Activated T-cell treated with anti-CD3 and anti-CD28 coated beads for 24 hours (primary cell): ENCODE measurements around the gene RAB40A.
"Not testable (repeated sequence)": the region's sequence is repeated elsewhere in the genome, so short reads cannot be mapped to it uniquely, and the experiment has no call there.

Experiments used
- DNase-seq: peaks from one replicate; pipeline ENCODE4 v3.0.0-alpha.2; 2020; ENCODE audit warnings: low read depth

The RAB40A gene

GRCh38 chrX:103523605-103524004, 4.3 kb upstream of the RAB40A start:
- no peak for DNase-seq

DNA sequence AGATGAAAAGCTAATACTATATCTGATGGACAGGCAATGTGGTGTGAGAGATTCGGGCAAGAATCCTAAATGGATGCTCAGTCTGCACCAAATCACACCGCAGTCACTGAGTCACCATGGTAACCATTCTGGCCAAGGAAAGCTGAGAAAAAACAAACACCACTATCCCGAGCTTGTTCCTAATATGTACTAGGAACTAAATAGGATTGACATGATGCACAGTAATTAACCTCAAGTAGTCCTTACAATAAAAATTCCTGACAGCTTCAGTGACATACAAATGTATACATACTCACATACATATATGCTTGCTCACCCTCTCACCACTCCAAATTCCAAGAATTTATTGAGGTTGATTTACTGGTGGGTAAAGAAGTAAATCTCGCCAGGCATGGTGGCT, 1.1 kb upstream of the RAB40A start:
- no peak for DNase-seq

- no peak for DNase-seq
These were observed 718 bp downstream of the RAB40A start for GRCh38 chrX:103518571-103518970.

- DNase-seq, result no peak
These were observed 2.0 kb downstream of the RAB40A start for GRCh38 chrX:103517246-103517645.

DNA sequence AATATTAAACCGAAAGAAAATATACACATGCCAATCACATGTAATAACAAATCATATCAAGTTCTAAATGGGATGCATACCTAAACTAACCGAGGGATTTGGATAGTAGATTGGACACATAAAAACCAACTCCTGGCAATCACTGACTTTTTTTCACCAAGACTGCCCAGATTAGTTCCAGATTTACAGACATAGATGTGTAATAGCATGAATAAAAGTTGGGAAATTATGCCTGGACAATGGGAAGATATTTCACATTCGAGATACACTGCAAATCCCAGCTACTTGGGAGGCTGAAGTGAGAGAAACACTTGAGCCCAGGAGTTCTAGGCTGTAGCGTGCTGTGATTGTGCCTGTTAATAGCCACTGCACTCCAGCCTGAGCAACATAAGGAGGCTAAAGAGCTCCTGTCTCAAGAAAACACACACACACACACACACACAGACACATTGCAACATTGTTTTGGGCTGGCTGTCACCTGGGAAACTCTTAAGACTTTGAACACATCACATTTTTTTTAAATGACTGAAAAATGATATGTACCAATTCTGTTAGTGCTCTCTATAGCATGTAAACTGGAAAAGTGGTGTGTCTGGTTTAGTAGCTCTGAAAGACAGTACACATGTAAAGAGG, 5.7 kb downstream of the RAB40A start:
- no peak for DNase-seq

GRCh38 chrX:103513067-103513466, 6.2 kb downstream of the RAB40A start:
- no peak for DNase-seq

GRCh38 chrX:103510031-103510430, 9.3 kb downstream of the RAB40A start:
- no peak for DNase-seq

DNA sequence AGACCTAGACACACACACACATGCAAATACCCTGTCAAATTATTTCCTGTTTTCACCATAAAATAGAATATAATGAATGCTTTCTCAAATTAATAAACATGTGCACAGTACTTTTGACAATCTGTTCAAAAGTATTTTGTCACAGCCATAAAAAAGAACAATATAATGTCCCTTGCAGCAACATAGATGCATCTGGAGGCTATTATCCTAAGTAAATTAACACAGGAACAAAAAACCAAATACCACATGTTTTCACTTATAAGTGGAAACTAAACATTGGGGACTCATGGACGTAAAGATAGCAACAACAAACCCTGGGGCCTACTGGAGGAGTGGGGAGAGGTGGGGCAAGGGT, 15.5 kb downstream of the RAB40A start:
- no peak for DNase-seq

- DNase-seq, result no peak
These were observed 16.0 kb downstream of the RAB40A start for GRCh38 chrX:103503163-103503852.

DNA sequence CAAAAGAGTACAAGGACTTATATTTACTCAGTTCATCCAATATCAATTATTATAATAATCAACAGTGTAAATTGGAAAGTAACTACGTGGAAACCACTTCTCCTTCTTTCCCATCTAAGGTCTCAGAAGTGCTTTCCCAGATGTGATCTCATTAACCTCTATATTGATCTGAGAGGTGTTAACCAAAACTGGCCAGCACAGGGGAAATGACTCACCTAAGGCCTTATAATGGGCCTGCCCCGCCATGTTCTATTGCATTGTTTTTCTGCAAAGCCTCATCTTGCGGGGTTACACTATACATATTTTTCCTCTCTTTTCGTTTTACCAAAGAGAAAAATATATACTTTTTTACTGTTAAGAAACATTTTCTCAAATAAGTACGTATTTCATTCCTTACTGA, 20.5 kb downstream of the RAB40A start:
- no peak for DNase-seq

DNA sequence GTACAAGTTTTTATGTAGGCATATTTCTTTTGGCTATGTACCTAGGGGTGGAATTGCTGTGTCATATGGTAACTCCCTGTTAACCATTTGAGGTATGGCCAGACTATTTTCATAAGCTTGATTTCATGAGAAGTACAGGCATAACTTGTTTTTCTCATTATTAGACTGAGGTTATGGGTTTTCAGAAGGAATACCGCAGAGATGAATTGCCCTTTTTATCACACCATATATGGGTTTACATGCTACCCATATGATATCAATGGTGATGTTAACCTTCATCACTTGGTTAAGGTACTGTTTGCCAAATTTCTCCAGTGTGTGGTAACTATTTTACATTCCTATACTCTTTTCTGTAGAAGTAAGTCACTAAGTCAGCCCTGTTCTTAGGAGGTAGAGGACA, 23.5 kb downstream of the RAB40A start:
- no peak for DNase-seq

DNA sequence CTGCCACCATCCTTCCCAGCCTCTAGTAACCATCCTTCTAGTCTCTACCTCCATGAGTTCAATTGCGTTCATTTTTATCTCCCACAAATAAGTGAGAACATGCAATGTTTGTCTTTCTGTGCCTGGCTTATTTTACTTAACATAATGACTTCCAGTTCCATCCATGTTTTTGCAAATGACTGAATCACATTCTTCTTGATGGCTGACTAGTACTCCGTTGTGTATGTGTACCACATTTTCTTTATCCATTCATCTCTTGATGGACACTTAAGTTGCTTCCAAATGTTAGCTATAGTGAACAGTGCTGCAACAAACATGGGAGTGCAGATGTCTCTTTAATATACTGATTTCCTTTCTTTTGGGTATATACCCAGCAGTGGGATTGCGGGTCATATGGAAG, 25.7 kb downstream of the RAB40A start:
- not testable (repeated sequence) for DNase-seq

DNA sequence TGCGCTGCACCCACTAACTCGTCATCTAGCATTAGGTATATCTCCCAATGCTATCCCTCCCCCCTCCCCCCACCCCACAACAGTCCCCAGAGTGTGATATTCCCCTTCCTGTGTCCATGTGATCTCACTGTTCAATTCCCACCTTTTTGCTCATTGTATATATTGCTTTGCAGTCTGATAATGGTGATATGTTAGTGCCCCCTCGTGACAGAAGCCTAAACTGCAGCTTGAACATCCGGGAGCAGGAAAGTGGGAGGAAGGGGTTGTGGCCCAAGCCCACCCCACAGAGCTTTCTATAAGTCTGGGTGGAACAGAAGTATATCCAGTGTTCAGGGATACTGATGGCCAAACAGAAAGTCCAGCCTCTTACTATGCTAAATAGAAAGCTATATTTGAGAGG, 29.6 kb downstream of the RAB40A start:
- DNase-seq, result peak; percentile 8

DNA sequence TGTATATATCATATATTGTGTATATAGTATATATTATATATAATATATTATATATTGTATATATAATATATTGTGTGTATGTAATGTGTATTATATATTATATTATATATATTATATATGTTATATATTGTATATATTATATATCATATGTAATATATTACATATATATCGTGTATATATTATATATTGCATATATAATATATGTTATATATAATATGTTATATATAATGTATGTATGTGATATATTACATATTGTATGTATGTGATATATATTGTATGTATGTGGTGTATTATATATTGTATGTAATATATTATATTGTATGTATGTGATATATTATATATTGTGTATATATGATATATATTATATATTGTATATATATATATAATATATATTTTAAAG, 30.5 kb downstream of the RAB40A start:
- DNase-seq, result no peak

- no peak for DNase-seq
These were observed 31.0 kb downstream of the RAB40A start for GRCh38 chrX:103488332-103488731.

DNA sequence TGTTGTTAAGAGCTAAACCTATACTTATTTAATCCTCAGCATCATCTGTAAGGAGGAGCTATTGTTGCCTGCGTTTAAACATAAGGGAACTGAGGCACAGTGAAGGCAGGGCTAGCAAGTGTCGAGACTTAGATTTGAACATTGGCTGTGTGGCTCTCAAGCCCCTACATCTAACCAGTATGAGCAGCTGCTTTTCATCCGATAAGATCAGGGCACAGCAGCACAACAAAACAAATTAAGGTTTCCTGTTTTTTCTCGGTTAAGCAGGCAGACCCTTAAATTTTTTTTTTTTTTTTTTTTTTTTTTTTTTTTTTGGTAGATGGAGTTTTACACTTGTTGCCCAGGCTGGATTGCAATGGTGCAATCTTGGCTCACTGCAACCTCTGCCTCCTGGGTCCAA, 35.6 kb downstream of the RAB40A start:
- DNase-seq, result no peak

DNA sequence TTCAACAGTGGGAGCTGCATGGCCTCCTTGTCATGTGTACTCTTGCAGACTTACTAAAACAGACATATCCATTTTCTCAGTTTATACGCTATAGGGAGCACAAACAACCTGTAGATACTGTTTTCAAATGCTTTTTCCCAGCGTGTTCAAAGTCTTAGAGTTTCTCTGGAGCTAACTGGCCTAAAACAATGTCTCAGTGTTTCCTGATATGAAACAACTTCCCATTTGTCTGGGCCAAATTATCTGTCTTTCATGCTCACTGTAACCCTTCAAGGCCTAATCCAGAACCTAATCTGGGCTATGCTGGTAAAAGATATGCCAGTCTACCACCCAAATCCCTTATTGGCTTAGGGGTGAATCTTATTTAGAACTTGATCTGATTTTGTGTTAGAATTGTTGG, 38.8 kb downstream of the RAB40A start:
- no peak for DNase-seq

- DNase-seq, result no peak
These were observed 41.8 kb downstream of the RAB40A start for GRCh38 chrX:103477496-103477895.

- no peak for DNase-seq
These were observed 43.9 kb downstream of the RAB40A start for GRCh38 chrX:103475381-103475780.

DNA sequence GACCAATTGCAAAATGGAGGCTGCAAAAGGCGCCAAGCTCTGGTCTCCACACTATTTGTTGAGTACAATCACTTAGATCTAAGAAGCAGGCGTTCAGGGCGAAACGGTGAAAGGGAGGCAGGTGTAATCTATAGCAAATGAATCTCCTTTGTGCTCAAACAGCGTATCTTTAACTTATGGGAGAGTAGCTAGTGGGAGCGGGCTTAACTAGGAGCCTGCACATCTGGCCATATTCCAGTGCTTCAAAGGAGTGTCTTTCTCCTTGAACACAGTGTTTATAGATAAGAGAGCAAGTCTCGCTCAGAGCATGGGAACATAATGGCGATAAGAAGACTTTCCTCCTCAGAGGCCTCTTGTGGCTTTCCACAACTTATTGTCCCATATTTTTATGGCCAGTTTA, 49.3 kb downstream of the RAB40A start:
- not testable (repeated sequence) for DNase-seq

- DNase-seq, result no peak
These were observed 51.4 kb downstream of the RAB40A start for GRCh38 chrX:103467887-103468286.

DNA sequence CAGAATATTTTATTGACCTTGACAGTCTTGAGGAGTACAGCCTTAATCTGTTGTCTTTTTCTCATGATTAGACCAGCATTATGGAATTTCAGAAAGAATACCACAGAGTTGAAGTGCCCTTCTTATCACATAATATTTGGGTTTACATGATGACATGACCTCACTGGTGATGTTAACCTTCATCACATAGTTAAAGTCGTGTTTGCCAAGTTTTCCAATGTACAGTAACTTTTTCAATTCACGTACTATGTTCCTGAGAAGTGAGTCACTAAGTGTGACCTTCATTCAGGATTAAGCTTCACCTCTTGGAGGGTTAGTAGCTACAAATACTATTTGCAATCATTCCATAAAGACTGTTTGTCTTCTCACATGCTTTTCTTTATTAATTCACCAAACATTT, 52.1 kb downstream of the RAB40A start:
- no peak for DNase-seq

DNA sequence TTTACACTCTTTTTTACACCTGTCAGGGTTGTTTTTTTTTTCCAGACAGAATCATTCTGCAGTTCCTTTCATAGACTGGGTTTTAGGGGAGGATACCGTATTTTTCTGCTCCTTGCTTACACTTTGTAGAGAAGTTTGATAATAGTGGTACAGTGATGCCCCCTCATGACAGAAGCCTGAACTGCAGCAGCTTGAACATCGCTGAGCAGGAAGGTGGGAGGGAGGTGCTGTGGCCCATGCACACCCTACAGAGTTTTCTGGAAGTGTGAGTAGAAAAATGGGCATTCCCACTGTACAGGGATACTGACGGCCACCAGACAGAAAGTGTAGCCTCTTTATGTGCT, 54.5 kb downstream of the RAB40A start:
- DNase-seq, result peak; percentile 55

DNA sequence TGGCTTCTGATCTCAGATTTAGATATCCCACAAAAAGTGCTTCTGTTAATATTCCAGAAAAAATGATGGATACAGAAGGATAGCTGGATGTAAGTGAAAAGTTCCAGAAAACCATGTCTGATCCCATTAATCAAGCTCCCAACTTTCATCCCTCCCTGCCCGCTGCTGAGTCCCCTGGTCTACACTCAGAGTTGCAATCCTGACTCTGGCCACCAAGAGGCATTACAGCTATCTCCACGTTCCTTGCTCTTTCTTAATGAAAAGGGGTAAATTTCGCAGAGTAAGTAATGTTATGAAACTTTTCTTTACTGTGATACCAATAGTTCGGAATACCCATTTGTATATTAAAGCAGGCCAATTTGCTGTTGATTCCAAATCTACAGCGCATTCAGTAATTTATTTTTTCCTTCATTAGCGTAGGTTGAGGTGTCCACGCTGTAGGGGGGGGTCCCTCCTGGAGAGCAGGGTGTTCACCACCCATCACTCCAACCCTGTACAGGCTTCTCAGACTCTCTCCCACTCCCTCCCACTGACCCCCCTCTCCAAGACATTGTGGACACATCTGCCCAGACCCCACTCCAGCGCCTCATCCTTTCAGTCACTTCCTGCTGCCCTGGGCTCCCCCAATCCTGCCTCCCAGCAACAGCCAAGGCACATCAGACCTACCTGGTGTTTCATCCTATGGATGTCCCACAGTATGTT, 55.1 kb downstream of the RAB40A start:
- no peak for DNase-seq
